Measurements from ENCODE around the gene DENND1C. TPM values are rescaled to one million over a fixed set of nuclear protein-coding genes. Genes with fewer than 3 reads are reported as not detected.

Gene DENND1C
- total RNA-seq, 1 experiment from 2014 or later = not detected

GRCh38 chr19:6459262-6460098 lies 22.1 kb downstream of the DENND1C start, which contains the start of gene SLC25A23:
TSS of gene SLC25A23 (minus strand) at chr19:6459792. CDS start at chr19:6459628, 164 bp downstream.
- intact Hi-C loops (cut with micrococcal nuclease) = loop anchor here (1.0 to 5.0 kb wide), 5 partner anchors 34 to 174 kb away; partner anchors contain the start of gene ALKBH7
- no peaks in the 10 kb centered on the region for H3K9me2 ChIP-seq (replicated peaks; ENCODE audit: low read length)
- no peaks in the 10 kb centered on the region for H3K27me3 ChIP-seq (ENCODE audit: low read length)
- TF ChIP-seq CTCF (conservative IDR thresholded peaks at IDR 0.05; ENCODE audit: low read depth, low read length) (no peak), EZH2 (IDR thresholded peaks at IDR 0.05; ENCODE audit: low read length, unreplicated experiment) (no peak), EZH2phosphoT487 (IDR thresholded peaks at IDR 0.05; ENCODE audit: borderline replicate concordance, low read length) (no peak)
- no TSS peak for BruUV-seq (replicated peaks)
- H3K79me2 ChIP-seq (ENCODE audit: low read length) = peaks cover 3% of the 10 kb centered on the region
- ChIA-PET CTCF (no interaction called here), POLR2A (ENCODE audit: unreplicated experiment) (no interaction called here)
- H4K20me1 ChIP-seq (ENCODE audit: low read length) = no peaks in the 10 kb centered on the region
- ATAC-seq (peak; percentile 62), DNase-seq (peak; percentile 80)
- peak within 1 kb of the TSS; percentile 75 for H2AFZ ChIP-seq (ENCODE audit: low read length)
- H3K36me3 ChIP-seq (ENCODE audit: low read depth, low read length) = peaks cover 17% of the 10 kb centered on the region
- peak within 1 kb of the TSS; percentile 8; the same call in 1 of the 2 replicates for H3K27ac ChIP-seq (ENCODE audit: low read length)
- no peaks in the 10 kb centered on the region for H3F3A ChIP-seq (ENCODE audit: low read length, unreplicated experiment)
- H3K9me3 ChIP-seq (ENCODE audit: low read length) = no peaks in the 10 kb centered on the region
- H3K9ac ChIP-seq (ENCODE audit: low read length) = peak within 1 kb of the TSS; percentile 39; the same call in 1 of the 2 replicates
- peak within 1 kb of the TSS; percentile 97 for H3K4me2 ChIP-seq (ENCODE audit: low read length)
- H3K4me1 ChIP-seq (ENCODE audit: insufficient read depth, low read length) = peaks cover 8% of the 10 kb centered on the region
- peak within 1 kb of the TSS; percentile 68 for H3K4me3 ChIP-seq (ENCODE audit: low read length)

GRCh38 chr19:6458695-6459261 lies 22.8 kb downstream of the DENND1C start:
- ATAC-seq = no peak
- Histone ChIP-seq H3K4me1 (ENCODE audit: insufficient read depth, low read length) (peaks cover 8% of the 10 kb centered on the region), H4K20me1 (ENCODE audit: low read length) (no peaks in the 10 kb centered on the region), H3K79me2 (ENCODE audit: low read length) (no peaks in the 10 kb centered on the region), H3K27me3 (ENCODE audit: low read length) (no peaks in the 10 kb centered on the region), H3K27ac (ENCODE audit: low read length) (no peak overlapping the region), H3K9me3 (ENCODE audit: low read length) (no peaks in the 10 kb centered on the region), H3K4me3 (ENCODE audit: low read length) (peak overlapping the region; percentile 68), H3F3A (ENCODE audit: low read length, unreplicated experiment) (no peaks in the 10 kb centered on the region), H3K9ac (ENCODE audit: low read length) (peak overlapping the region; percentile 39; the same call in 1 of the 2 replicates), H3K9me2 (replicated peaks; ENCODE audit: low read length) (no peaks in the 10 kb centered on the region), H3K36me3 (ENCODE audit: low read depth, low read length) (peaks cover 24% of the 10 kb centered on the region), H2AFZ (ENCODE audit: low read length) (peak overlapping the region; percentile 75), H3K4me2 (ENCODE audit: low read length) (peak overlapping the region; percentile 97)
- intact Hi-C loops (cut with micrococcal nuclease) = no loop called here
- BruUV-seq (replicated peaks) = TSS peak; percentile 33
- TF ChIP-seq CTCF (conservative IDR thresholded peaks at IDR 0.05; ENCODE audit: low read depth, low read length) (no peak), EZH2 (IDR thresholded peaks at IDR 0.05; ENCODE audit: low read length, unreplicated experiment) (no peak), EZH2phosphoT487 (IDR thresholded peaks at IDR 0.05; ENCODE audit: borderline replicate concordance, low read length) (no peak)
- DNase-seq = peak; percentile 14
- ChIA-PET CTCF (no interaction called here), POLR2A (ENCODE audit: unreplicated experiment) (no interaction called here)
